A549 (cell line): ENCODE data around the gene ACTG2. TPM values are rescaled to one million over a fixed set of nuclear protein-coding genes. Genes with fewer than 3 reads are reported as not detected.

ENCODE experiments used
- ATAC-seq, 2 experiments: fragments of 200-7000 bp in 1 of 2; fragments of >200 bp in 1 of 2; cut with Nextera tagmentation in 1 of 2; cut with Tn5 transposase in 1 of 2; 3 replicates each; pipeline versions ENCODE4 v1.8.0 to v1.9.1; 2018 to 2020; ENCODE audit warnings: mild to moderate bottlenecking in 1 of 2, moderate library complexity in 1 of 2
- CTCF ChIA-PET: fragments of 300-600 bp; sonication (Branson Sonifier 250); formaldehyde crosslinking; extraction: SDS; loops from one replicate; lab custom pipeline; 2021; ENCODE audit warnings: antibody characterized with exemption, inconsistent platforms; lab: Yijun Ruan, JAX
- POLR2A ChIA-PET: fragments of 350-600 bp; formaldehyde crosslinking; extraction: SDS; loops from one replicate; lab custom pipeline; 2021; ENCODE audit warnings: antibody characterized with exemption, inconsistent platforms; lab: Yijun Ruan, JAX
- DNase-seq, 2 experiments: peaks; one replicate each; pipeline versions ENCODE4 v3.0.0 to v3.0.0-alpha.2; 2011 to 2016; ENCODE audit warnings: low read depth in 1 of 2, low spot score in 1 of 2
- FAIRE-seq: peaks from 2 replicates; lab custom pipeline; 2011; peaks lifted over from hg19 to GRCh38; lab: Jason Lieb, UNC
- H3K27ac ChIP-seq, 2 experiments: fragments of >200 bp; sonication (Bioruptor Twin); formaldehyde crosslinking; 3 replicates each; pipeline ENCODE4 v1.5.1; 2016 to 2017
- H3K4me1 ChIP-seq: fragments of >200 bp; sonication (Bioruptor Twin); formaldehyde crosslinking; 3 replicates; pipeline ENCODE4 v1.6.1; 2016
- H3K4me2 ChIP-seq: fragments of >200 bp; sonication (Bioruptor Twin); formaldehyde crosslinking; 3 replicates; pipeline ENCODE4 v1.6.1; 2016
- H3K4me3 ChIP-seq: fragments of >200 bp; sonication (Bioruptor Twin); formaldehyde crosslinking; 3 replicates; pipeline ENCODE4 v1.5.1; 2016
- H3K9me3 ChIP-seq: fragments of >200 bp; sonication (Bioruptor Twin); formaldehyde crosslinking; 3 replicates; pipeline ENCODE4 v1.6.1; 2016
- BCL3 ChIP-seq: fragments of >200 bp; sonication (Bioruptor Twin); formaldehyde crosslinking; IDR thresholded peaks from 3 replicates; pipeline ENCODE4 v1.6.1; 2016
- CBX2 ChIP-seq: fragments of 200-600 bp; sonication (generic); IDR thresholded peaks from 2 replicates; pipeline ENCODE4 v1.6.1; 2016; ENCODE audit warnings: low read depth, mild to moderate bottlenecking, borderline replicate concordance
- CHD4 ChIP-seq: fragments of 200-600 bp; sonication (generic); IDR thresholded peaks from 2 replicates; pipeline ENCODE4 v1.6.1; 2016; ENCODE audit warnings: antibody characterized with exemption, mild to moderate bottlenecking, borderline replicate concordance
- CTCF ChIP-seq: fragments of >200 bp; sonication (Bioruptor Twin); formaldehyde crosslinking; IDR thresholded peaks from 3 replicates; pipeline ENCODE4 v1.5.1; 2016
- EHF ChIP-seq: fragments of 250-450 bp; sonication (Bioruptor Pico); IDR thresholded peaks from 2 replicates; pipeline ENCODE4 v1.5.0; 2020; ENCODE audit warnings: mild to moderate bottlenecking
- EHMT2 ChIP-seq: fragments of 200-600 bp; sonication (generic); IDR thresholded peaks from 2 replicates; pipeline ENCODE4 v1.6.1; 2016; ENCODE audit warnings: antibody characterized with exemption, low read depth, mild to moderate bottlenecking, moderate library complexity
- ELK1 ChIP-seq: fragments of 150-350 bp; IDR thresholded peaks from 2 replicates; pipeline ENCODE4 v1.6.1; 2014; ENCODE audit warnings: low read depth, mild to moderate bottlenecking, low read length
- EP300 ChIP-seq, 2 experiments: fragments of >200 bp; sonication (Bioruptor Twin); formaldehyde crosslinking; IDR thresholded peaks; 2 replicates in 1 of 2; 3 replicates in 1 of 2; pipeline ENCODE4 v1.6.1; 2016 to 2017
- FOSB ChIP-seq: fragments of 250-450 bp; sonication (Bioruptor Pico); IDR thresholded peaks from 2 replicates; pipeline ENCODE4 v1.5.0; 2020; ENCODE audit warnings: mild to moderate bottlenecking, moderate library complexity
- FOSL2 ChIP-seq, 2 experiments: fragments of 450-650 bp in 1 of 2; fragments of >200 bp in 1 of 2; sonication (Bioruptor Twin) in 1 of 2; formaldehyde crosslinking; IDR thresholded peaks; 2 replicates each; pipeline versions ENCODE4 v1.5.0 to v1.6.1; 2016 to 2020; ENCODE audit warnings: mild to moderate bottlenecking in 1 of 2, moderate library complexity in 1 of 2
- HES2 ChIP-seq: fragments of >200 bp; sonication (Bioruptor Twin); formaldehyde crosslinking; IDR thresholded peaks from 2 replicates; pipeline ENCODE4 v1.6.1; 2016
- HEYL ChIP-seq: fragments of 250-450 bp; sonication (Bioruptor Pico); IDR thresholded peaks from 2 replicates; pipeline ENCODE4 v1.8.0; 2021; ENCODE audit warnings: mild to moderate bottlenecking, moderate library complexity
- HOXA7 ChIP-seq: fragments of 250-450 bp; sonication (Bioruptor Pico); IDR thresholded peaks from 2 replicates; pipeline ENCODE4 v1.5.0; 2020; ENCODE audit warnings: mild to moderate bottlenecking, moderate library complexity
- HOXB5 ChIP-seq: fragments of 250-450 bp; sonication (Bioruptor Pico); IDR thresholded peaks from 2 replicates; pipeline ENCODE4 v1.5.0; 2020; ENCODE audit warnings: mild to moderate bottlenecking, moderate library complexity
- JUNB ChIP-seq: fragments of >200 bp; sonication (Bioruptor Twin); formaldehyde crosslinking; IDR thresholded peaks from 2 replicates; pipeline ENCODE4 v1.6.1; 2016
- KDM5A ChIP-seq: fragments of 200-600 bp; sonication (generic); IDR thresholded peaks from 2 replicates; pipeline ENCODE4 v1.6.1; 2016; ENCODE audit warnings: antibody characterized with exemption, mild to moderate bottlenecking
- MAX ChIP-seq: IDR thresholded peaks from 2 replicates; pipeline ENCODE4 v1.6.1; 2012
- NFE2L2 ChIP-seq: fragments of 150-350 bp; conservative IDR thresholded peaks from 2 replicates; pipeline ENCODE4 v1.6.1; 2014; ENCODE audit warnings: low read length
- POLR2AphosphoS2 ChIP-seq: conservative IDR thresholded peaks from 2 replicates; pipeline ENCODE4 v1.6.1; 2012; ENCODE audit warnings: low read length, improper control_type of control experiment, inconsistent platforms
- RARB ChIP-seq: fragments of 250-450 bp; sonication (Bioruptor Pico); IDR thresholded peaks from 2 replicates; pipeline ENCODE4 v1.8.0; 2021; ENCODE audit warnings: mild to moderate bottlenecking, moderate library complexity
- RCOR1 ChIP-seq: fragments of 150-350 bp; IDR thresholded peaks from 2 replicates; pipeline ENCODE4 v1.6.1; 2014; ENCODE audit warnings: antibody characterized with exemption, low read length, low read depth
- REST ChIP-seq: fragments of 200-600 bp; sonication (generic); IDR thresholded peaks from 2 replicates; pipeline ENCODE4 v1.6.1; 2016; ENCODE audit warnings: antibody characterized with exemption, mild to moderate bottlenecking, moderate library complexity
- SREBF2 ChIP-seq: fragments of 450-650 bp; IDR thresholded peaks from 2 replicates; pipeline ENCODE4 v1.6.1; 2014; ENCODE audit warnings: mild to moderate bottlenecking, moderate library complexity
- TP53 ChIP-seq: fragments of 250-450 bp; sonication (Bioruptor Pico); IDR thresholded peaks from 2 replicates; pipeline ENCODE4 v1.5.0; 2021; ENCODE audit warnings: mild to moderate bottlenecking, moderate library complexity
- ZFP36 ChIP-seq: fragments of 450-650 bp; IDR thresholded peaks from 2 replicates; pipeline ENCODE4 v1.6.1; 2014; ENCODE audit warnings: borderline replicate concordance; ENCODE audit not compliant: partially characterized antibody
- ZSCAN20 ChIP-seq: fragments of 250-450 bp; sonication (Bioruptor Pico); IDR thresholded peaks from 2 replicates; pipeline ENCODE4 v1.8.0; 2022; ENCODE audit warnings: mild to moderate bottlenecking, moderate library complexity
- WGBS: methylation state at CpG from one replicate; pipeline ENCODE4 v1.1.6; 2017; ENCODE audit errors: missing lambda C conversion rate; 5-methylcytosine and 5-hydroxymethylcytosine counted together
- polyA plus RNA-seq, 4 experiments: library from polyadenylated mRNA; depleted of rRNA in 3 of 4; stranded (reverse); fragments of >200 nt; fragmentation: RNase III in 1 of 4; extraction: RNeasy Plus Mini Kit Qiagen cat#74134 plus additional on column Dnase treatment in 1 of 4; gene quantifications; 2 replicates in 3 of 4; 3 replicates in 1 of 4; pipeline ENCODE4 v1.2.3, GENCODE V29; 2011 to 2017

ACTG2 gene
- polyA plus RNA-seq, 2 of the 4 experiments (the other 2 are of a cell fraction) = 0.04 to 0.26 TPM

GRCh38 chr2:73904952-73905351 lies 12.1 kb downstream of the ACTG2 start:
- no peak for TF ChIP-seq FOSB (CRISPR knock-in tag)
- TF ChIP-seq MAX = no peak
- no peak for TF ChIP-seq EP300 (IDR thresholded peaks at IDR 0.05)
- no peak for TF ChIP-seq POLR2AphosphoS2
- TF ChIP-seq SREBF2 = no peak
- TF ChIP-seq ZFP36 = no peak
- TF ChIP-seq EHMT2 = no peak
- no peak for TF ChIP-seq ZSCAN20 (CRISPR knock-in tag)
- no peak for TF ChIP-seq TP53 (CRISPR knock-in tag)
- TF ChIP-seq JUNB = no peak
- no peak for TF ChIP-seq NFE2L2
- no peak for TF ChIP-seq CHD4
- TF ChIP-seq FOSL2 (IDR thresholded peaks at IDR 0.05) = no peak
- TF ChIP-seq FOSL2 (CRISPR knock-in tag; IDR thresholded peaks at IDR 0.05) = no peak
- TF ChIP-seq CTCF = no peak
- no peak for TF ChIP-seq EHF (CRISPR knock-in tag)
- TF ChIP-seq HOXB5 (CRISPR knock-in tag) = no peak
- TF ChIP-seq BCL3 = no peak
- TF ChIP-seq HOXA7 = no peak
- no peak for TF ChIP-seq RCOR1
- ChIA-PET POLR2A (no interaction called here), CTCF (interaction anchor here (1.0 kb wide), 1 partner anchor 14 kb away, joined by 3 read pairs; no protein-coding TSS in a partner anchor)
- Histone ChIP-seq H3K4me1 (no peaks in the 10 kb centered on the region), H3K4me3 (no peak overlapping the region), H3K4me2 (no peak overlapping the region), H3K9me3 (no peaks in the 10 kb centered on the region), H3K27ac (no peak overlapping the region)
- no peak for FAIRE-seq
- WGBS = 46% methylated on average over 1 of the region's 1 CpG
- no peak for DNase-seq
- no peak for ATAC-seq

GRCh38 chr2:73906847-73907505 lies 14.2 kb downstream of the ACTG2 start:
- WGBS = 70% methylated on average over 5 of the region's 5 CpGs
- no peak overlapping the region for H3K4me2 ChIP-seq
- POLR2A ChIA-PET = interaction anchor here (0.7 kb wide), 1 partner anchor 188 kb away, joined by 4 read pairs; no protein-coding TSS in a partner anchor
- FAIRE-seq = no peak
- H3K9me3 ChIP-seq = no peaks in the 10 kb centered on the region
- no peaks in the 10 kb centered on the region for H3K4me1 ChIP-seq
- H3K4me3 ChIP-seq = no peak overlapping the region
- no peak for ATAC-seq
- CTCF ChIA-PET = interaction anchor here (1.0 to 1.6 kb wide), 3 partner anchors 10 to 83 kb away, joined by 3 to 5 read pairs (median 3); no protein-coding TSS in a partner anchor
- H3K27ac ChIP-seq = no peak overlapping the region
- DNase-seq = no peak
- TF ChIP-seq ELK1 = no peak
- TF ChIP-seq POLR2AphosphoS2 = no peak
- TF ChIP-seq KDM5A = no peak
- no peak for TF ChIP-seq REST
- TF ChIP-seq NFE2L2 = no peak
- no peak for TF ChIP-seq CBX2
- no peak for TF ChIP-seq CTCF
- no peak for TF ChIP-seq HEYL (CRISPR knock-in tag)
- no peak for TF ChIP-seq HES2
- no peak for TF ChIP-seq RARB (CRISPR knock-in tag)
